Activated CD8-positive, alpha-beta memory T cell treated with anti-CD3 and anti-CD28 coated beads for 36 hours (primary cell): ENCODE data around the gene TM4SF18. TPM values are rescaled to one million over a fixed set of nuclear protein-coding genes. Genes with fewer than 3 reads are reported as not detected.

ENCODE experiments used
- total RNA-seq, 2 experiments: library from RNA; stranded (reverse); gene quantifications; one replicate each; pipeline ENCODE4 v1.2.3, GENCODE V29; 2021

Gene TM4SF18
- total RNA-seq, 2 experiments from 2014 or later: not detected

Other genes starting within 250 kb of the TM4SF18 start
- 10 to 100 TPM; 22.3 to 22.7 TPM for gene HLTF, start 247.1 kb downstream of the TM4SF18 start, total RNA-seq
- 10 to 100 TPM; 17.9 to 19.1 TPM for gene HPS3, start 204.0 kb downstream of the TM4SF18 start, total RNA-seq
- gene CP, start 111.8 kb downstream of the TM4SF18 start, total RNA-seq: not detected
- not detected for gene TM4SF1, start 44.0 kb upstream of the TM4SF18 start, total RNA-seq
- gene TM4SF4, start 141.1 kb upstream of the TM4SF18 start, total RNA-seq: not detected